K562 (cell line): ENCODE data around the gene TMEM121B. TPM values are rescaled to one million over a fixed set of nuclear protein-coding genes. Genes with fewer than 3 reads are reported as not detected.
A peak's percentile ranks its signal among the peaks of the same experiment; 100 is the strongest.

Experiments used
- ATAC-seq: fragments of 200-7000 bp; cut with Tn5 transposase; 3 replicates; pipeline ENCODE4 v1.9.1; 2020; ENCODE audit warnings: moderate library complexity
- BruUV-seq: library from RNA; stranded (reverse); fragments of 400-500 nt; replicated peaks from 2 replicates; lab custom pipeline; 2021; lab: Mats Ljungman, UMichigan
- CTCF ChIA-PET: fragments of 300-600 bp; formaldehyde crosslinking; extraction: SDS; loops from one replicate; lab custom pipeline; 2021; ENCODE audit warnings: low intra/inter-chr PET ratio; lab: Yijun Ruan, JAX
- POLR2A ChIA-PET: fragments of 300-600, 350-650 bp; sonication (Branson Sonifier 250); formaldehyde crosslinking; extraction: SDS; loops from one replicate; lab custom pipeline; 2021; ENCODE audit warnings: antibody characterized with exemption, inconsistent platforms; lab: Yijun Ruan, JAX
- DNase-seq, 4 experiments: peaks; one replicate each; pipeline versions ENCODE4 v3.0.0 to v3.0.0-alpha.2; 2011 to 2018; ENCODE audit warnings: low spot score in 3 of 4, mixed read lengths in 3 of 4; ENCODE audit errors: extremely low read depth in 1 of 4
- FAIRE-seq: peaks from 2 replicates; lab custom pipeline; 2011; peaks lifted over from hg19 to GRCh38; lab: Jason Lieb, UNC
- H2AFZ ChIP-seq: 2 replicates; pipeline ENCODE4 v1.6.0; 2011; ENCODE audit warnings: low read depth, low read length, control low read depth, inconsistent platforms
- H3K27ac ChIP-seq: fragments of 200-600 bp; 3 replicates; pipeline ENCODE4 v1.8.0; 2011; ENCODE audit warnings: low read depth, mild to moderate bottlenecking, control low read depth, inconsistent platforms, low read length, moderate library complexity, mixed read lengths; ENCODE audit errors: extremely low read depth
- H3K27me3 ChIP-seq, 2 experiments: fragments of 300-600 bp in 1 of 2; 2 replicates in 1 of 2; 3 replicates in 1 of 2; pipeline versions ENCODE4 v1.6.0 to v1.8.0; 2011; ENCODE audit warnings: inconsistent platforms in 2 of 2, low read length in 2 of 2, mild to moderate bottlenecking in 1 of 2, mixed read lengths in 1 of 2, moderate library complexity in 1 of 2; ENCODE audit not compliant: control insufficient read depth in 2 of 2, insufficient read depth in 2 of 2
- H3K36me3 ChIP-seq: fragments of 300-600 bp; 3 replicates; pipeline ENCODE4 v1.8.0; 2011; ENCODE audit warnings: mild to moderate bottlenecking, low read length, inconsistent platforms; ENCODE audit not compliant: control insufficient read depth, insufficient read depth
- H3K4me1 ChIP-seq, 2 experiments: fragments of 200-600 bp in 1 of 2; replicated peaks in 1 of 2; 2 replicates in 1 of 2; 3 replicates in 1 of 2; pipeline versions ENCODE4 v1.5.1 to v1.8.0; 2011; ENCODE audit warnings: inconsistent platforms in 2 of 2, low read length in 2 of 2, mild to moderate bottlenecking in 1 of 2, mixed read lengths in 1 of 2, moderate library complexity in 1 of 2; ENCODE audit not compliant: control insufficient read depth in 2 of 2, insufficient read depth in 2 of 2
- H3K4me2 ChIP-seq: 2 replicates; pipeline ENCODE4 v1.6.1; 2011; ENCODE audit warnings: low read length, control low read depth, inconsistent platforms, mixed read lengths; ENCODE audit not compliant: insufficient read depth
- H3K4me3 ChIP-seq: fragments of 200-600 bp; sonication (generic), shearing (Covaris generic); 2 replicates; pipeline ENCODE4 v1.5.1; 2016; ENCODE audit warnings: control low read depth, inconsistent platforms
- H3K79me2 ChIP-seq: fragments of 200-600 bp; 3 replicates; pipeline ENCODE4 v1.8.0; 2011; ENCODE audit warnings: low read length, inconsistent platforms; ENCODE audit not compliant: control insufficient read depth, insufficient read depth
- H3K9ac ChIP-seq, 2 experiments: 2 replicates each; pipeline versions ENCODE4 v1.6.0 to v1.6.1; 2011; ENCODE audit warnings: low read depth in 2 of 2, low read length in 2 of 2, control low read depth in 1 of 2, inconsistent platforms in 1 of 2, mild to moderate bottlenecking in 1 of 2, mixed read lengths in 1 of 2; ENCODE audit not compliant: insufficient read depth in 1 of 2
- H3K9me1 ChIP-seq: one replicate; pipeline ENCODE4 v1.6.0; 2011; ENCODE audit warnings: inconsistent platforms, mild to moderate bottlenecking, low read length, moderate library complexity; ENCODE audit not compliant: control insufficient read depth, insufficient read depth
- H3K9me3 ChIP-seq: replicated peaks from 2 replicates; pipeline ENCODE4 v1.5.1; 2011; ENCODE audit warnings: low read depth, low read length, inconsistent platforms; ENCODE audit not compliant: control insufficient read depth, insufficient read depth
- H4K20me1 ChIP-seq: replicated peaks from 2 replicates; pipeline ENCODE4 v1.6.1; 2011; ENCODE audit warnings: low read length, inconsistent platforms, mixed read lengths; ENCODE audit not compliant: control insufficient read depth, insufficient read depth
- MAFK ChIP-seq: IDR thresholded peaks from 2 replicates; pipeline ENCODE4 v1.6.1; 2011; ENCODE audit warnings: low read length, improper control_type of control experiment
- MCM2 ChIP-seq: fragments of 450-650 bp; IDR thresholded peaks from 2 replicates; pipeline ENCODE4 v1.6.1; 2017; ENCODE audit warnings: low read depth, mild to moderate bottlenecking
- ZNF316 ChIP-seq: fragments of 450-650 bp; IDR thresholded peaks from 2 replicates; pipeline ENCODE4 v1.6.1; 2016
- ZNF584 ChIP-seq: fragments of 200-800 bp; sonication (Bioruptor generic); IDR thresholded peaks from 2 replicates; pipeline ENCODE4 v1.6.1; 2016; ENCODE audit warnings: low read depth, mild to moderate bottlenecking, missing genetic modification characterization, missing compliant biosample characterization
- WGBS: fragments of 100-300 bp; shearing (Covaris generic); methylation state at CpG from one replicate; pipeline ENCODE4 v1.1.6; 2016; ENCODE audit warnings: low coverage, mixed read lengths; ENCODE audit not compliant: insufficient coverage; ENCODE audit errors: missing lambda C conversion rate; 5-methylcytosine and 5-hydroxymethylcytosine counted together
- in situ Hi-C: fragments of 300-500 bp; cut with MboI; formaldehyde crosslinking; loops from 4 replicates; pipeline ENCODE4 v1.15.0; 2018; ENCODE audit warnings: inconsistent platforms, mixed read lengths
- intact Hi-C: fragments of 100-400 bp; cut with micrococcal nuclease; formaldehyde crosslinking; loops from 2 replicates; pipeline ENCODE4 v1.14.2; 2022
- polyA plus RNA-seq, 8 experiments: library from polyadenylated mRNA; depleted of rRNA in 4 of 8; stranded (reverse) in 5 of 8; unstranded in 3 of 8; fragments of >200 nt; fragmentation: Nextera tagmentation in 2 of 8; fragmentation: Illumina TruSeq in 1 of 8; extraction: Ambion mirVana in 2 of 8; extraction: Trizol in 1 of 8; gene quantifications; 2 replicates each; pipeline versions ENCODE4 v1.2.1 to v1.2.3, GENCODE V29; 2011 to 2014; ENCODE audit warnings: inconsistent platforms in 1 of 8, missing spikeins in 1 of 8
- total RNA-seq, 7 experiments: library from RNA; depleted of rRNA in 6 of 7; stranded (reverse); fragments of >200 nt in 6 of 7; fragmentation: Illumina TruSeq in 2 of 7; extraction: Trizol in 2 of 7; gene quantifications; 2 replicates each; pipeline versions ENCODE4 v1.2.1 to v1.2.3, GENCODE V29; 2011 to 2021; ENCODE audit warnings: low replicate concordance in 1 of 7
- TF ChIP-seq, protein P1 (sequence below): sonication (generic); formaldehyde crosslinking; IDR thresholded peaks from 2 replicates; pipeline ENCODE4 v1.8.0; 2022; ENCODE audit warnings: mild to moderate bottlenecking, missing genetic modification reagents

Gene TMEM121B
- total and polyA plus RNA-seq, 9 of the 15 experiments (the other 6 are each of a cell fraction or from before 2014, with no cell fraction given) = 0.03 to 0.07 (median 0.03) TPM; not detected in 6

DNA sequence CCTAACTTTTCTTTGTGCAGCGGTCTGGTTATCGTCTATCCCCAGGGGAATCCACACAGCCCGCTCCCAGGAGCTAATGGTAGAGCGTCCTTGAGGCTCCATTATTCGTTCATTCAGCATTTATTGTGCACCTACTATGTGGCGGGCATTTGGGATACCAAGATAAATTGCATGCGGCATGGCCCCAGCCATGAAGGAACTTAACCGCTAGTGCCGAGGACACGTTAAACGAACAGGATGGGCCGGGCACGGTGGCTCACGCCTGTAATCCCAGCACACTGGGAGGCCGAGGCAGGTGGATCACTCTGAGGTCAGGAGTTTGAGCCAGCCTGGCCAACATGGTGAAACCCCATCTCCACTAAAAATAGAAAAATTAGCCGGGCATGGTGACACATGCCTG, 11.2 kb downstream of the TMEM121B start:
- no peak for FAIRE-seq
- H3K4me1 ChIP-seq = peaks cover 0 to 4% of the 10 kb centered on the region in 2 experiments; a peak in 1 of 5 replicates
- no peaks in the 10 kb centered on the region for H3K79me2 ChIP-seq
- in situ Hi-C loops = no loop called here
- H3K4me3 ChIP-seq = no peak overlapping the region
- POLR2A ChIA-PET = interaction anchor here (3.5 kb wide), 1 partner anchor 12 kb away, joined by 18 read pairs; no protein-coding TSS in a partner anchor
- no peak overlapping the region for H3K27ac ChIP-seq
- no TSS peak for BruUV-seq
- TF ChIP-seq, protein P1, sequence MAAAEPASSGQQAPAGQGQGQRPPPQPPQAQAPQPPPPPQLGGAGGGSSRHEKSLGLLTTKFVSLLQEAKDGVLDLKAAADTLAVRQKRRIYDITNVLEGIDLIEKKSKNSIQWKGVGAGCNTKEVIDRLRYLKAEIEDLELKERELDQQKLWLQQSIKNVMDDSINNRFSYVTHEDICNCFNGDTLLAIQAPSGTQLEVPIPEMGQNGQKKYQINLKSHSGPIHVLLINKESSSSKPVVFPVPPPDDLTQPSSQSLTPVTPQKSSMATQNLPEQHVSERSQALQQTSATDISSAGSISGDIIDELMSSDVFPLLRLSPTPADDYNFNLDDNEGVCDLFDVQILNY = no peak
- peak; percentile 3; the same call in 1 of the 2 replicates for TF ChIP-seq ZNF316
- no peak for TF ChIP-seq ZNF584
- TF ChIP-seq MAFK = no peak
- TF ChIP-seq MCM2 = no peak
- TF ChIP-seq, all 486 proteins: peak for 1
- no peak overlapping the region for H2AFZ ChIP-seq
- no peak overlapping the region for H3K9ac ChIP-seq
- DNase-seq (no peak), ATAC-seq (no peak)
- H3K9me1 ChIP-seq = no peaks in the 10 kb centered on the region
- H3K27me3 ChIP-seq = peaks cover 9 to 19% of the 10 kb centered on the region in 2 experiments
- CTCF ChIA-PET = interaction anchor here (0.5 kb wide), 1 partner anchor 58 kb away, joined by 4 read pairs; no protein-coding TSS in a partner anchor
- peaks cover 13% of the 10 kb centered on the region for H4K20me1 ChIP-seq
- H3K36me3 ChIP-seq = peaks cover 12% of the 10 kb centered on the region; the same call in 1 of the 3 replicates
- H3K9me3 ChIP-seq = no peaks in the 10 kb centered on the region
- WGBS = 91% methylated on average over 16 of the region's 16 CpGs
- H3K4me2 ChIP-seq = no peak overlapping the region
- intact Hi-C loops = no loop called here
